ENCODE data around the gene CENPVL3.

The CENPVL3 gene

DNA sequence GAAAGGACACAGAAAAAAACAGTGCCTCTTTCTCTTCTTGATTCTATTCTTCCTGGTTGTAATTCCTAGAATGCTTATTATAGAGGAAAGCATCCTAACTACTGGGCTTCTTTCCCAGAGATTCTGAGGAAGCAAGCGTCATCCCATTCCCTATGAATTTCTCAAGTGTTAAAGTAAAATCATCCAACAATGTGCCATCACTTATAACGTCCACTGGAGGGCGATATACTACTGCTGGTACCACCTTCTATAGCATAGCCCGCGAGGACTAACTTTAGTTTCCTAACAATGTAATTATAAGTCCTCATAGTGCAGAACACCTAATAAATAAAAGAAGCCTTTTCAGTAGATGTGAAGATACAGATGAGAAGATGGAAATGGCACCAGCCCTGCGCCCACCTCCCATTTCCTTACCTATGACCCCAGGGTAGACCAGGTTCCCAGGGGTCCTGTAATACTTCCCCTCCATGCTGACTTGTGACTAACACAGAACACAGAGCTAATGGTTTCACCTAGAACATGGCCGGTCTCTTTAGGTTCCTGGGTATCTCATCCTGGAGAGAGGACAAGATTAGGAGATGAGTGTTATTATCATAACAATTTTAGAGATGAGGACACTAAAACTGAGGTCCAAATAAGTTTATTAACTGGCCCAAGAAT is 4.2 kb downstream of the CENPVL3 start:
- TF ChIP-seq CTCF (IDR thresholded peaks at IDR 0.05; ENCODE audit: insufficient read depth, low read length, poor library complexity, severe bottlenecking) = peak; percentile 33
- no peak for TF ChIP-seq EZH2phosphoT487 (conservative IDR thresholded peaks at IDR 0.05; ENCODE audit: low read length)
- H3K27ac ChIP-seq (ENCODE audit: low read depth, low read length) = no peak overlapping the region
- H3K9ac ChIP-seq (ENCODE audit: low read length) = no peak overlapping the region
- no peaks in the 10 kb centered on the region for H3K27me3 ChIP-seq (ENCODE audit: low read length)
- H3K4me3 ChIP-seq (ENCODE audit: insufficient read depth, low read length, poor library complexity, severe bottlenecking) = no peak overlapping the region
- no peaks in the 10 kb centered on the region for H3K9me3 ChIP-seq (ENCODE audit: insufficient read depth, low read length)
- no peak overlapping the region for H2AFZ ChIP-seq (ENCODE audit: low read depth, low read length, severe bottlenecking)
- no peaks in the 10 kb centered on the region for H4K20me1 ChIP-seq (ENCODE audit: low read depth, low read length)
- H3K36me3 ChIP-seq (ENCODE audit: low read length) = no peaks in the 10 kb centered on the region
- H3K4me2 ChIP-seq (ENCODE audit: low read depth, low read length, poor library complexity, severe bottlenecking) = no peak overlapping the region
- H3F3A ChIP-seq (ENCODE audit: insufficient read depth) = no peaks in the 10 kb centered on the region
- H3K79me2 ChIP-seq (ENCODE audit: insufficient read depth, low read length) = no peaks in the 10 kb centered on the region
- no peaks in the 10 kb centered on the region for H3K9me2 ChIP-seq (replicated peaks; ENCODE audit: insufficient read depth, low read length)

DNA sequence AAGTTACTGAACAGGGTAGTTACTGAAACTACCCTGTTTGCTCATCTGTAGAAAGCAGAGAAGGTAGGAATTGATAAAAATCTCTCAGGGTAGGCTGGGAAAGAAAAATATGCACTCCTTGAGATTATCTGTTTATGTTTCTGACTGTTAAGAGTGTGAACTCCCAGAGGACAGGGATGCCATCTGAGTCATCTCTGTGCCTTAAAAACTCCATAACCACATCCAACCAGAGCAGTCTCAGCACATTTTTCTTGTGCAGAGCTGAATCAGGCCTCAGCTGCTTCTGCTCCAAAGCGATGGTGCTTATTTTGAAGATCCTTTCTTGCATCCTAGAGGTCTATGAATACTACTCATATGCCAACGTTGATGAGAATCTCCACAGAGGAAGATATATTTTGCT is 9.9 kb downstream of the CENPVL3 start:
- no peaks in the 10 kb centered on the region for H3K79me2 ChIP-seq (ENCODE audit: insufficient read depth, low read length)
- no peaks in the 10 kb centered on the region for H3K27me3 ChIP-seq (ENCODE audit: low read length)
- no peak overlapping the region for H3K9ac ChIP-seq (ENCODE audit: low read length)
- H3K4me2 ChIP-seq (ENCODE audit: low read depth, low read length, poor library complexity, severe bottlenecking) = no peak overlapping the region
- no peaks in the 10 kb centered on the region for H4K20me1 ChIP-seq (ENCODE audit: low read depth, low read length)
- no peak overlapping the region for H2AFZ ChIP-seq (ENCODE audit: low read depth, low read length, severe bottlenecking)
- TF ChIP-seq EZH2phosphoT487 (conservative IDR thresholded peaks at IDR 0.05; ENCODE audit: low read length) = no peak
- no peak for TF ChIP-seq CTCF (IDR thresholded peaks at IDR 0.05; ENCODE audit: insufficient read depth, low read length, poor library complexity, severe bottlenecking)
- H3K36me3 ChIP-seq (ENCODE audit: low read length) = no peaks in the 10 kb centered on the region
- no peaks in the 10 kb centered on the region for H3K9me2 ChIP-seq (replicated peaks; ENCODE audit: insufficient read depth, low read length)
- no peaks in the 10 kb centered on the region for H3K9me3 ChIP-seq (ENCODE audit: insufficient read depth, low read length)
- H3K4me3 ChIP-seq (ENCODE audit: insufficient read depth, low read length, poor library complexity, severe bottlenecking) = no peak overlapping the region
- no peak overlapping the region for H3K27ac ChIP-seq (ENCODE audit: low read depth, low read length)
- H3F3A ChIP-seq (ENCODE audit: insufficient read depth) = no peaks in the 10 kb centered on the region

GRCh38 chrX:51608126-51608525 is 10.6 kb downstream of the CENPVL3 start:
- Histone ChIP-seq H3F3A (ENCODE audit: insufficient read depth) (no peaks in the 10 kb centered on the region), H3K36me3 (ENCODE audit: low read length) (no peaks in the 10 kb centered on the region), H2AFZ (ENCODE audit: low read depth, low read length, severe bottlenecking) (no peak overlapping the region), H3K9me3 (ENCODE audit: insufficient read depth, low read length) (no peaks in the 10 kb centered on the region), H3K4me2 (ENCODE audit: low read depth, low read length, poor library complexity, severe bottlenecking) (no peak overlapping the region), H3K27ac (ENCODE audit: low read depth, low read length) (no peak overlapping the region), H3K27me3 (ENCODE audit: low read length) (no peaks in the 10 kb centered on the region), H3K9me2 (replicated peaks; ENCODE audit: insufficient read depth, low read length) (no peaks in the 10 kb centered on the region), H3K4me3 (ENCODE audit: insufficient read depth, low read length, poor library complexity, severe bottlenecking) (no peak overlapping the region), H3K9ac (ENCODE audit: low read length) (no peak overlapping the region), H3K79me2 (ENCODE audit: insufficient read depth, low read length) (no peaks in the 10 kb centered on the region), H4K20me1 (ENCODE audit: low read depth, low read length) (no peaks in the 10 kb centered on the region)
- TF ChIP-seq EZH2phosphoT487 (conservative IDR thresholded peaks at IDR 0.05; ENCODE audit: low read length) (no peak), CTCF (IDR thresholded peaks at IDR 0.05; ENCODE audit: insufficient read depth, low read length, poor library complexity, severe bottlenecking) (no peak)
